HL-60 (cell line): ENCODE data around the gene INPP5B.
"Not testable (repeated sequence)": the region's sequence is repeated elsewhere in the genome, so short reads cannot be mapped to it uniquely, and the experiment has no call there.

Experiments used
- CTCF ChIP-seq: IDR thresholded peaks from one replicate; pipeline ENCODE4 v1.5.1; 2011; ENCODE audit warnings: low read length, control low read depth, inconsistent platforms; ENCODE audit not compliant: insufficient read depth
- GABPA ChIP-seq: IDR thresholded peaks from 2 replicates; pipeline ENCODE4 v1.6.1; 2012; ENCODE audit warnings: low read depth
- POLR2AphosphoS5 ChIP-seq: IDR thresholded peaks from 2 replicates; pipeline ENCODE4 v1.6.1; 2012; ENCODE audit warnings: low read depth
- REST ChIP-seq: IDR thresholded peaks from 2 replicates; pipeline ENCODE4 v1.6.1; 2012; ENCODE audit warnings: low read depth; ENCODE audit not compliant: insufficient replicate concordance
- SPI1 ChIP-seq: IDR thresholded peaks from 2 replicates; pipeline ENCODE4 v1.6.1; 2012; ENCODE audit warnings: low read depth, mild to moderate bottlenecking, borderline replicate concordance

GRCh38 chr1:37936760-37937159 lies 10.1 kb downstream of the INPP5B start:
- TF ChIP-seq CTCF, POLR2AphosphoS5, REST, SPI1, GABPA: not testable (repeated sequence)
